Measurements from ENCODE around the gene PRUNE2.

PRUNE2 gene

GRCh38 chr9:76634356-76635054, 271.4 kb downstream of the PRUNE2 start:
- no peak for DNase-seq (ENCODE audit: low read depth in 2 of 2, low spot score in 1 of 2)

DNA sequence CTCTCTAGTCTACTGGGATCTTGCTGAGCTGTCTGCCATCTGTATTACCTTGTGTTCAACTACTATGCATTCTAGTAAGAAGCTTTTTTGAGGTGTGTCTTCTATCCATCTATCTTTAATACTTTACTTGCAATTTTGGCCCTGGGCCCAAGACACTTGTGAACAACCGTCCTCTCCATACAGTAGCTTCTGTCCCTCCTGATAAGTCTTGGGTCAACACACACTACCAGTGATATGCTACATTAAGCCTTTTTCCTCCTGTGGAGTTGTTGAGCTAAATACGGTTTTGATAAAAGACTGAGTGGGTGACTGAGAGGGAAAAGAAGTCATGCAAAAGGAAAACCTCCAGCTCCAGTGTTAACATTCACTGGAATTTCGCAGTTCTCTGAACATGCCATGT, 275.0 kb downstream of the PRUNE2 start:
- no peak for DNase-seq (ENCODE audit: low read depth in 2 of 2, low spot score in 1 of 2)

- no peak for DNase-seq (ENCODE audit: low read depth in 2 of 2, low spot score in 1 of 2)
These were observed 276.5 kb downstream of the PRUNE2 start for GRCh38 chr9:76629205-76629990.

- no peak for DNase-seq (ENCODE audit: low read depth in 2 of 2, low spot score in 1 of 2)
These were observed 277.8 kb downstream of the PRUNE2 start for GRCh38 chr9:76628155-76628554.

- no peak for DNase-seq (ENCODE audit: low read depth in 2 of 2, low spot score in 1 of 2)
These were observed 278.9 kb downstream of the PRUNE2 start for GRCh38 chr9:76626980-76627379.

DNA sequence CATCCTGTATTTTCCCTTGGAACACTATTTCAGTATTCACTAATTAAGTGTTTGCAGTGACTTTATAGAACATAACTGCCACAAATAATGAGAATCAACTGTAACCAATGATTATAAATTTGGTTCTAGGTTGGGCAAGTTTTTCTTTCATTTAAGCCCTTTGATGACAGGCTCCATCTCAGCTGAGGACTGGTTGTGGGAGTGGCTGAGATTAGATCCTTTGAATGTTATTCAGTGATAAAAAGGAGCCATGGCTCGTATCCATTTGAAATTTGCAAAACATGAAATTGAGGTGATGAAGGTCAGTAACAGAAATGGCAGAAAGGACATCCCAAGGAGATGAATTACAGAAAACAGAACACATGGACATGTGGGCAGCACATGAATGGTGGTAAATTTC, 279.8 kb downstream of the PRUNE2 start:
- no peak for DNase-seq (ENCODE audit: low read depth in 2 of 2, low spot score in 1 of 2)

DNA sequence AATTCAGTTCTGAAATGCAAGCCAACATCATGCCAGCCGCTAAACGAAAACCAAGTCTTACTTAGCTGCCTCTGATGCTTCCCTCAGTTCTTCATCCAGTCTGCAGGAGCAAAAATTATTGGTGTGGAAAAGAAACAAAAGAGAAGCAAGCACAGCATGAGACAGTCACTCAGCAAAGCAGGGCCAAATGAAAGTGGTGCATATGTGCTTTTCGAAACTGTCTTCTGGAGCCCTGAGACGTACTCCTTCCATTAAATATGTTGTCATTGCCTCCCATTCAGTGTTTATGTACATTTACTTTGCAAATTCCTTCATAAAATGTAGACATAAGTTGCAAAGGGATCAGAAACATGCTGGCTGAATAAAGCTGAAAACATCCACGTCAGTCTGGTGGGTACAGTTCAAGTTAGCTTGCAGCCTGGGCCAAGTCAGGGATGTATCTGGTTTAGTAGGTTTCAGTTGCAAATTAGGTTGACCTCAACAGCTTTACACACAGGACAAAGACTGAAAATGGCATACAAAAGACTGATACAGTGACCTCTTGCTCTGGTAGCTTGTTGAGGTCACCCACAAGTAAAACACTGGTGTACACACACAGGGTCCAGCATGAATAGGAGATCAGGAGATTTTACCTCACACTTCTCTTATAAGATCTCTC, 281.4 kb downstream of the PRUNE2 start:
- no peak for DNase-seq (ENCODE audit: low read depth in 2 of 2, low spot score in 1 of 2)

DNA sequence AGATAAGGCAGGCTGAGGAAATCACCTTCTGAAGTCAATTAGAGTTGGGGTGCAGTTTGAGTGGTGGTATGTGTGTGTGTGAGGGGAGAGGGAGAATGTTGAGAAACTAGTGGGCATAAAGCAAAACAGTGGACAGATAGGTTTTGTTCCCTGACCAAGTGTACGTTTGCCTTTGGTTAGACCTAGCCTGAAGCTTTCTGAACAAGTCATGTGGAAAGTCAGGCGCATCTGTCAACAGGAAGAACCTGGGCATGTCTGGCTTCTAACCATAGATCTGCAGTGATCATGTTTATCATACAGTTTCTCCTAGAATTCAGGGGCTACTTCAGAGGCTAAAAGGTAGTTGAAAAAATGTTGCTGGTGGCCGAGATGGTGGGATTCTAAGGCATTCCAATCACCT, 284.9 kb downstream of the PRUNE2 start:
- no peak for DNase-seq (ENCODE audit: low read depth in 2 of 2, low spot score in 1 of 2)

DNA sequence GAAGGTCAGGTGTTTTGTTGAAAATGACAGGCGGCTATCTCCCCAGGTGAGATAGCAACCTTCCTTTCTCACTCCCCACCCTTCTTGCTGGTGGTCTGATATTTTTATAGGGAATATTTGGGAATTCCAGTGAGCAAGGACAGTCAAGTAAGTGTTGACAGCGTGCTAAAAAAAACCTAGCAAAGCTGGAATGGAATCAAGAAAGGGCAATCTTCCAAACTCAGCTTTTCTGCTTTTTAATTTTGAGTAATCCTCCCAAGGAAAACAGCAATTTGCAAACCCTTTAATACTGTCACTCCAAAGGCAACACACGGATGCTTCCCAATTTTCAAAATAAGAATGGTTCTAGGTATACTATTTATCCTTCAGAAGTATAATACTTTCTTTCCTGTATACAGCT, 285.3 kb downstream of the PRUNE2 start:
- no peak for DNase-seq (ENCODE audit: low read depth in 2 of 2, low spot score in 1 of 2)

DNA sequence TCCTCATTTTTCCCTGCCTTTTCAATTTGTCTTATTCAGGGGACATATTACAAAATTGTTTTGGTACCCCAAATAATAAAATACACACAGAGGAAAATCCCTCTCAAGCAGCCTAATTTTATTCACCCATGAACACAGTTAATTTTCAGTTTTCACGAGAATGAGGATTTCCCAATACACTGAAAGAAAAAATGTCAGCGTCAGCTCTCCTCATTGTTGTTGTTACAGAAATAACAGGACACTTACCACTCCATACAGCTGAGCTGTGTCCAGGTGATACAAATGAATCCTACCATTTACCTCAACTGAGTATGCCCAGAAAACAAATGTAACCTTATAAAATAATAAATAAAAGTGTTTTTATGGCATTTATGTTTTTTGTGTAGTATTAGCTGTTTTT, 286.3 kb downstream of the PRUNE2 start:
- no peak for DNase-seq (ENCODE audit: low read depth in 2 of 2, low spot score in 1 of 2)

DNA sequence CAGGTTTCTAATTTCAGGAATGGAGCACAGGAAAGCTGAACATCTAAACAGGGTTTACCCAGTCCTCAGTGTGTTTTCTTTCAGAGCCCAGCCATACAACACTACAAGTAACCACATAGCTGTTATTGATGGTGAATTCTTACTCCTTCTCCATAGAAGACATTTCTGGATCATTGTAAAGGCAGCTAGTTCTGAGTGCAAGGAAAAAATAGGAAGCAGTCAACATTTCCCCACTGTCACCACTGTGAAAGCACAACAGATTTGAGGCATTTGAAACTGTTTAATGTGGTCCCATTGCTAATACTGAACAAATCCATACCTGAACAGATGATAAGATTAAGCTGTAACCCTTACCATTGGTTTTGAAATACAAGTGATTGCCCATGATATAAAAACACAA, 286.7 kb downstream of the PRUNE2 start:
- no peak for DNase-seq (ENCODE audit: low read depth in 2 of 2, low spot score in 1 of 2)

- DNase-seq (ENCODE audit: low read depth in 2 of 2, low spot score in 1 of 2), result no peak
These were observed 287.2 kb downstream of the PRUNE2 start for GRCh38 chr9:76618762-76619161.

- DNase-seq (ENCODE audit: low read depth in 2 of 2, low spot score in 1 of 2), result no peak
These were observed 288.3 kb downstream of the PRUNE2 start for GRCh38 chr9:76617497-76618175.

GRCh38 chr9:76616780-76617179, 289.1 kb downstream of the PRUNE2 start:
- no peak for DNase-seq (ENCODE audit: low read depth in 2 of 2, low spot score in 1 of 2)

- DNase-seq (ENCODE audit: low read depth in 2 of 2, low spot score in 1 of 2), result no peak
These were observed 290.7 kb downstream of the PRUNE2 start for GRCh38 chr9:76615177-76615603.

- no peak for DNase-seq (ENCODE audit: low read depth in 2 of 2, low spot score in 1 of 2)
These were observed 291.9 kb downstream of the PRUNE2 start for GRCh38 chr9:76613974-76614373.

DNA sequence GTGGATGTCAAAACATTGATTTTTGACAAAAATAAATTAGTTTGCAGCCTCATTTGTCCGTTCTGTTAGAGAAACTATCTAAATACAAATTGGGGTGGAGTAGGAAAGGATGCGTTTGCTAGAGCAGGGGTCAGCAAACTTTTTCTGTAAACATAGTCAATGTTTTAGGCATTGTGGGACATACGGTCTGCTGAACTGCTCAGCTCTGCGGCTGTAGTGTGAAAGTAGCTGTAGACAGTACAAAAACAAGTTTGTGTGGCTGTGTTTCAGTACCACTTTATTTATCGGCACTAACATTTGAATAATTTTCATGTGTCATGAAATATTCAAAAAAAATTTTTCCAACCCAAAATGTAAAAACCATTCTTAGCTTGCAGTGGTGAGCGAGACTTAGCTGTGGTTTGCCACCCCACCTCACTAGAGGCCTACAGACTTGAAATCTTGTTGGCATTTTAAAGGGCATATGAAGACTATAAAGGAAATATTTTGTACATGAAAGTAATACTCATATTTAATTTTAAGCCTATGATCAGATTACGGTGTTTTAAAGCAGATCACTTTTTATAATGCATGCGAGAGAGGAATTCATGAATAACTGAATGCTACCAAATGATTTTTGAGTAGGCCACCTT, 292.6 kb downstream of the PRUNE2 start:
- no peak for DNase-seq (ENCODE audit: low read depth in 2 of 2, low spot score in 1 of 2)

- DNase-seq (ENCODE audit: low read depth in 2 of 2, low spot score in 1 of 2), result no peak
These were observed 295.9 kb downstream of the PRUNE2 start for GRCh38 chr9:76610011-76610352.

DNA sequence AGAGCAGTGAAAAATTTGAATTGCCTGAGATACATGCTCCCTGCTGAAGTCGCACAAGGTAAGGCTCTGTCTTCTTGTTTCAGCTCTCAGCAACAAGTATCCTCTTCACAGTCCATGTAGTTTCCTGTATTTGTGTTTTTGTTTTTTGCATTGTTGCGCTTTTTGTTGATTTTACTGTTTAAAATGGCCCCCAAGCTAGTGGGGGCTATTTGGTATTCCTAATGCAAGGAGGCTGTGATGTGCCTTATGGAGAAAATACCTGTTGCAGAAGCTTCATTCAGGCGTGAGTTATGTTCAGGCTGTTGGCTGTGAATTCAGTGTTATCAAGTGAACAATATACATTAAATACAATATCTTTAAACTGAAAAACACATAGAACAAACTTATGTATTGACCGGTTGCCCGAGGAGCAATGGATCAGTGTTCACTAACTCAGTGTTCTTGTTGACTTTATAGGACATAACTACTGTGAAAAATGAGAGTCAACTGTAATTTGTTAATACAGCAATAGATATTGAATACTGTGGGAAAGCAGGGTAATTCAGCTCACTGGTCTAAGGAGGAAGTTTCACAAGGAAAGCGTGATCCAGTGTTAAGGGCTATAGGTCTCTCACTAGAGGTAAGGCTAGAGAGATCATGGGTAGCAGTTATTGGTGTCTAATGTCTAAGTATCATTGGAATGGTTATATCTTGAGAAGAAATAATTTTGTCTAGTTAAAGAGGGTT, 296.5 kb downstream of the PRUNE2 start:
- no peak for DNase-seq (ENCODE audit: low read depth in 2 of 2, low spot score in 1 of 2)

GRCh38 chr9:76608575-76609273, 297.2 kb downstream of the PRUNE2 start:
- DNase-seq (ENCODE audit: low read depth in 2 of 2, low spot score in 1 of 2), result no peak
